Loucy (cell line): ENCODE data around the gene TTI1.

Source experiments
- H2AFZ ChIP-seq: fragments of 200-600 bp; sonication (generic); 2 replicates; pipeline ENCODE4 v1.6.0; 2016; ENCODE audit warnings: antibody characterized with exemption, mild to moderate bottlenecking, low read length, moderate library complexity
- H3F3A ChIP-seq: fragments of 200-600 bp; 2 replicates; pipeline ENCODE4 v1.6.0; 2016; ENCODE audit warnings: antibody characterized with exemption, low read depth, mild to moderate bottlenecking
- H3K27me3 ChIP-seq: fragments of 200-600 bp; sonication (generic); 2 replicates; pipeline ENCODE4 v1.6.1; 2014; ENCODE audit warnings: low read length, mild to moderate bottlenecking; ENCODE audit not compliant: insufficient read depth, poor library complexity, severe bottlenecking
- H3K36me3 ChIP-seq: fragments of 200-600 bp; sonication (generic); 2 replicates; pipeline ENCODE4 v1.6.1; 2016; ENCODE audit warnings: low read length; ENCODE audit not compliant: insufficient read depth
- H3K4me1 ChIP-seq: fragments of 200-600 bp; sonication (generic); 2 replicates; pipeline ENCODE4 v1.5.1; 2014; ENCODE audit warnings: low read length, mild to moderate bottlenecking; ENCODE audit not compliant: insufficient read depth, poor library complexity, severe bottlenecking
- H3K4me2 ChIP-seq: fragments of 200-600 bp; sonication (generic); 2 replicates; pipeline ENCODE4 v1.6.0; 2014; ENCODE audit warnings: antibody characterized with exemption, low read length, low read depth, mild to moderate bottlenecking; ENCODE audit not compliant: poor library complexity, severe bottlenecking
- H3K4me3 ChIP-seq: fragments of 200-600 bp; sonication (generic); 2 replicates; pipeline ENCODE4 v1.5.1; 2014; ENCODE audit warnings: low read length, mild to moderate bottlenecking, mixed read lengths; ENCODE audit not compliant: poor library complexity, severe bottlenecking
- H3K79me2 ChIP-seq: fragments of 200-600 bp; sonication (generic); 2 replicates; pipeline ENCODE4 v1.6.1; 2014; ENCODE audit warnings: low read length; ENCODE audit not compliant: insufficient read depth
- H3K9ac ChIP-seq: fragments of 200-600 bp; sonication (generic); 2 replicates; pipeline ENCODE4 v1.6.0; 2014; ENCODE audit warnings: mild to moderate bottlenecking, low read depth, low read length, moderate library complexity; ENCODE audit not compliant: poor library complexity, severe bottlenecking
- H3K9me2 ChIP-seq: fragments of 200-600 bp; sonication (generic); replicated peaks from 2 replicates; pipeline ENCODE4 v1.6.1; 2016; ENCODE audit warnings: low read depth, low read length, mixed read lengths
- H3K9me3 ChIP-seq: fragments of 200-600 bp; sonication (generic); 2 replicates; pipeline ENCODE4 v1.6.1; 2014; ENCODE audit warnings: mild to moderate bottlenecking, antibody characterized with exemption, low read length, low read depth; ENCODE audit not compliant: insufficient read depth
- H4K20me1 ChIP-seq: fragments of 200-600 bp; sonication (generic); 2 replicates; pipeline ENCODE4 v1.6.0; 2014; ENCODE audit warnings: antibody characterized with exemption, low read length, mild to moderate bottlenecking; ENCODE audit not compliant: insufficient read depth, poor library complexity, severe bottlenecking
- CTCF ChIP-seq: fragments of 200-600 bp; sonication (generic); conservative IDR thresholded peaks from 2 replicates; pipeline ENCODE4 v1.5.1; 2014; ENCODE audit warnings: mild to moderate bottlenecking, antibody characterized with exemption, low read length
- EZH2phosphoT487 ChIP-seq: fragments of 200-600 bp; IDR thresholded peaks from 2 replicates; pipeline ENCODE4 v1.6.1; 2018; ENCODE audit warnings: antibody characterized with exemption, mild to moderate bottlenecking, moderate library complexity, borderline replicate concordance

The TTI1 gene

GRCh38 chr20:37945091-37945547 is 88.1 kb downstream of the TTI1 start:
- no peaks in the 10 kb centered on the region for H3K79me2 ChIP-seq
- no peaks in the 10 kb centered on the region for H3K9me2 ChIP-seq
- H3K9me3 ChIP-seq = no peaks in the 10 kb centered on the region
- no peak for TF ChIP-seq EZH2phosphoT487
- TF ChIP-seq CTCF = no peak
- no peaks in the 10 kb centered on the region for H3K4me1 ChIP-seq
- H4K20me1 ChIP-seq = no peaks in the 10 kb centered on the region
- no peaks in the 10 kb centered on the region for H3F3A ChIP-seq
- no peak overlapping the region for H2AFZ ChIP-seq
- no peaks in the 10 kb centered on the region for H3K27me3 ChIP-seq
- H3K9ac ChIP-seq = no peak overlapping the region
- no peaks in the 10 kb centered on the region for H3K36me3 ChIP-seq
- no peak overlapping the region for H3K4me3 ChIP-seq
- H3K4me2 ChIP-seq = no peak overlapping the region

- Histone ChIP-seq H3K9me3 (no peaks in the 10 kb centered on the region), H3K27me3 (no peaks in the 10 kb centered on the region), H2AFZ (no peak overlapping the region), H3K4me1 (no peaks in the 10 kb centered on the region), H3K4me3 (no peak overlapping the region), H3F3A (no peaks in the 10 kb centered on the region), H3K4me2 (no peak overlapping the region), H4K20me1 (no peaks in the 10 kb centered on the region), H3K79me2 (no peaks in the 10 kb centered on the region), H3K36me3 (no peaks in the 10 kb centered on the region), H3K9me2 (no peaks in the 10 kb centered on the region), H3K9ac (no peak overlapping the region)
- TF ChIP-seq EZH2phosphoT487 = no peak
- no peak for TF ChIP-seq CTCF
Measured at GRCh38 chr20:37944456-37944981, 88.7 kb downstream of the TTI1 start.

GRCh38 chr20:37943501-37944455 is 89.5 kb downstream of the TTI1 start:
- H4K20me1 ChIP-seq = no peaks in the 10 kb centered on the region
- H3K36me3 ChIP-seq = no peaks in the 10 kb centered on the region
- no peak overlapping the region for H3K9ac ChIP-seq
- no peak overlapping the region for H2AFZ ChIP-seq
- H3K9me3 ChIP-seq = no peaks in the 10 kb centered on the region
- TF ChIP-seq EZH2phosphoT487 = no peak
- TF ChIP-seq CTCF = peak; percentile 26
- H3F3A ChIP-seq = no peaks in the 10 kb centered on the region
- H3K9me2 ChIP-seq = no peaks in the 10 kb centered on the region
- H3K4me1 ChIP-seq = no peaks in the 10 kb centered on the region
- H3K27me3 ChIP-seq = no peaks in the 10 kb centered on the region
- no peak overlapping the region for H3K4me2 ChIP-seq
- no peak overlapping the region for H3K4me3 ChIP-seq
- H3K79me2 ChIP-seq = no peaks in the 10 kb centered on the region
